Measurements from ENCODE around the gene NUDT22.

DNA sequence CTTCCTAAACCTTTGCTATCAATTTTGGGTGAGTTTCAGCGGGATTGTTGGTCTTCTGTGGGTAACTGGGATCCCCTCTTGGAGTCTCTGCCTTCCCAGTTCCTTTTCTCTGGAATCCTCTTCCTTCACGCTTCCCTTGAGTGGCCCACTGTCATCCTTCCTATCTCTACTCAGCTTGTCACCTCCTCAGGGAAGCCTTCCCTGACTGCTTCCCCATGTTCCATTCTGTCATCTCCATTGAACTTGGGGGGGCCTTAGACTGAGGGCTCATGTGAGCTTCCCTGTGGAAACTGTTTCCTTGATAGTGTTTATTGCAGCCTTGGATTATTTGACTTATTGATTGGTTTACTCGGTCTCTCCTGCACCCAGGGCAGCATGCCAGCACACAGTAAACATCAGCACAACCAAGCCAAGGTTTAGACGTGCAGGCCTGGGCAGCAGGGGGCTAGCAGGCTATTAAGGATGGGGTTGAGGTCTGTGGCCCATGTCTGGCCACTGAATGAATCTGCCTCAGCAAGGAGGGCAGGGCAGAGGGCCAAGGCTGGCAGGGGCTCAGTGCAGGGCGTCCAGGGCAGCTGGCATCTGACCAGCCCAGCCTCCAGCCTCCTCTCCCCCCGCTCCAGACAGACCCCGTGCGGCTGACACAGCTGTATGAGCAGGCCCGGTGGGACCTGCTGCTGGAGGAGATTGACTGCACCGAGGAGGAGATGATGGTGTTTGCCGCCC lies 7.3 kb upstream of the NUDT22 start:
- no peak for TF ChIP-seq ZNF274 (IDR thresholded peaks at IDR 0.05; ENCODE audit: low read depth, low read length)
- no peak for TF ChIP-seq YY1 (IDR thresholded peaks at IDR 0.05; ENCODE audit: insufficient read depth, insufficient read length)

Data from NT2/D1 (cell line).